Suppressor macrophage (primary cell): ENCODE results near the gene GRIP1.

Experiments used
- DNase-seq, 4 experiments: peaks; one replicate each; pipeline ENCODE4 v3.0.0-alpha.2; 2020 to 2022

The GRIP1 gene

DNA sequence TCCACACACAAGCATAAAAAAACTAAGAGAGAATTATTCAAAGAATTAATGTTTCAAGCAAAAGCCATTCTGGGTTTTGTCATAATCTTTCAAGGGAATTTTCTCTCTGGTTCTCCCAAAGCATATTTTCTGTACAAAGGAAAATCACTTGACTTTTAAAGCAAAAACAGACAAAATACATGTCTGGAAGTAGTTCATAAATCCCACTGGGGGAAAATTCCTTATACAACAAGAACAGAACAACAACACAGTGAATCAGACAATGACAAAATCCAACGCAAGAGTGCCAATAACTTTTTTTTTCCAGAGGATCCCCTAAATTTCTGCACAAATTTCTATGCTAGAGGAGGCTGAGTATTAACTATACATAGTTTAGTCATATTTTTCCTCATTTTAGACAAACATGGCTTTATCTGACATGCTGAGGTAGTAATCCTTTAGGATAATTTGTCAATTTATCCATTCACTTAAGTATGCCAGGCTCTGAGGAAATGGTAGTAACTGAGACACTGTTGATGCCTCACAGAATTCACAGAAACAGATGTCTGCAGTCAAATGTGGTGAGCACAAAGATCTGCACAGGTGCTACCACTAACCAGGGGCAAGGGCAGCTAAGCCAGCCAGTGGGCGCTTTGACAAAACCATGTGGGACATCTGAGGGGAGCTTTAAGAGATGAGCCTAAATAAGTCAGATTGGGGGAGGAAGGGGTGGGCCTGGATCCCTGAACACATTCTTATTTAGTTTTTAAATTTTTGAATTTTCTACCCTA, 38.0 kb downstream of the GRIP1 start:
- no peak for DNase-seq

DNA sequence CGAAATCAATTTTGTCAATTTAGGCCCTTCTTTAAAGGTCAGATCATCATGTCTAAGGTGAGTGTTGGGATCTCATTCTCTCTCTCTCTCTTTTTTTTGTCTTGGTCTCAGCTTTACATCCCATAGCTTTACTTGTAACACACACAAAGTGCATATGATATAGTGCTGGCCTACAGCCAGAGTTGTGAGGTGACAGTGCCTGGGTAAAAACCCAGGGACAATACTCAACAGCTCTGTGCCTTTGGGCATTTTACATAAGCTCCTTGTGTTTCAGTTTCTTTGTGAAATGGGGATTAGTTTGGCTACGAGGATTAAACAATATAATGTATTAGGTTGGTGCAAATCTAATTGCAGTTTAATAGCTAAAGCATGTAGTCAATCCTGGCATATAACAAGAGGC, 40.2 kb downstream of the GRIP1 start:
- no peak for DNase-seq

DNA sequence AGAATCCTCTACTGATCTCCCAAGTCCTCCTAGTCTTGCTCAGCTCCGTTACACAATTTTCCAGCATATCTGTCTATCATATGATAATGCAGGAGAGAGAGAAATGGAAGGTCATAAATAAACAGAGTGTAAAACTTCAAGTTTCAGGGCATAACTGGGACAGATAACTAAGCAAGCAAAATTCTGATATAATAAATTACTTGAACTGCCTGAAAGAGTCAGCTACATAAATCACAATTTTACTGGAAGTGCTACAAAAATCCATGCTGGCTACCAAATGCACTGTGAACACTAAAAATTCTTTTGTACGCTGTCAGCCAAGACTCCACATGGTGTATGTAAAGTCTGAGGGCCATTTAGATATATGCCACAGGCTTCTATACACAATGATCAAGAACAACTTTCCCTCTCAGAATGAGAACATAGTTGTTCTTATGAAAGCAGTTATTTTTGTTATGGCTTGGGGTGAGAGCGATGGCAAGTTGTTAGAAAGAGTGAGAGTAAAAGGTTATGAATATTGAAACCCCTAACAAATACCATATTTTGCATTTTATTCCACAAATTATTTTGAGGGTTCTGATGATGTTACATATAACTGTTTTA, 41.1 kb downstream of the GRIP1 start:
- no peak for DNase-seq

DNA sequence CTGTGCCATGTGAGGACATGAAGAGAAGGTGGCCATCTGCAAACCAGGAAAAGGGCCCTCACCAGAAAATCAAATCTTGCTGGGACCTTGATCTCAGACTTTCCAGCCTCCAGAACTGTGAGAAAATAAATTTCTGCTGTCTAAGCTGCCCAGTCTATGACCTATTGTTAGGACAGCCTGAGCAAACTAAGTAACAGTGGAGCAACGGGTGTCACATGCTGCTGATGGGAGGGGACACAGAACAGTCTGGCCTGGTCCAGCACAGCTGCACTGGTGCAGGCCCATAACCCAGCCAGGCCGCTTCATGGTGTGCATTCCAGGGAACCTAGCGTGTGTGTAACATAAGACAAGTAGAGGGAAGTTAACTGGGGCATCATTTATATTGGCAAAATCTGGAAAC, 42.1 kb downstream of the GRIP1 start:
- peak in 2 of 4 experiments; percentile 5 to 7 for DNase-seq

DNA sequence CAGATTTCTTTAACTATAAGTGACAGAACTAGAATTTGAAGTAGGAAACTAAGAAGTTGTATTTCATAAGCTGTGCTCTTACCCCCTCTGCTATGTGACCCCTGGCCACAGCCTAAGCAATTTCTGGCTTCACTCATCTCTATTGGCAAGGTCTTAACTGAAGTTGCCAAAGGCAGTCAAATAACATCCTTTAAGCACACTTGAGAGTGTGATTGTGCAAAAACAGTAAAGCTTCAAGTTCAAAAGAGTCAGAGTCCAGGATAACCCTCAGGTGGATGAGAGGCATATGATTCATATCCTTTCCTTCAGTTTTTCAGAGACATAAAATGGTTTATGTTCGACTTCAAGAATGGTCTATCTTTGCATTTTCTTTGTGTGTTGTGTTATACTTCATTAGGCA, 45.2 kb downstream of the GRIP1 start:
- no peak for DNase-seq

DNA sequence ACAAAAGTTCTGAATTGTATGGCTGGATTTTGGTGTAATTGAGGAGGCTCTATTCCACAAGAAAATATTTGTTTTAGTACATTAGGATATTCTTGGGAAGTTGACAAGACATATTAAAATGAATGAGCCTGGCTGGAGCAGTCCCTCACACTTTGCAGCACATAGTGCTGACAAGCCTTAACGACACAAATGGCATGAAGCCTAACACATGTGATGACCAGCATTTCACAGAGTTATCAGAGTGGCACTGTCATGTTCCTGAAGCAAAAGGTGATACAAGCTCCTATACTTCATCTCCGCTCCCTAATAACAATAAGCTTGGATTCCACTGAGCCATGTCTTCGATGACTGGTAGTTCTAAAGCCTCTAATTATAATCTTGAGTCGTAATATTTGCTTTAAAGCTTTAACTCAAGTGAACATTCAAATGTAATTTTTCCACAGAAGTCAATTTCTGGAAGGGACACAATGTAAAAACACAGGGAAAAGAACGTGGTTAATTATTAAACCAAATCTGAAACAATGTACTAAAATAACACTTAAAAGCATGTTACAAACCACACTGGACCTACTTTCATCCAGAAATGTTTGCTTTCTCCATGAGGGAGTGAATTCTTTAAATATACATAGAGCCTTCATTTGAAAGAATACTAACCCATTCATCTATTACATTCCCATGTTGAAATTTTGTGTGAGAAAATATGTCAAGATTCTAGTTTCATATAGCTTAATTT, 49.6 kb downstream of the GRIP1 start:
- no peak for DNase-seq

DNA sequence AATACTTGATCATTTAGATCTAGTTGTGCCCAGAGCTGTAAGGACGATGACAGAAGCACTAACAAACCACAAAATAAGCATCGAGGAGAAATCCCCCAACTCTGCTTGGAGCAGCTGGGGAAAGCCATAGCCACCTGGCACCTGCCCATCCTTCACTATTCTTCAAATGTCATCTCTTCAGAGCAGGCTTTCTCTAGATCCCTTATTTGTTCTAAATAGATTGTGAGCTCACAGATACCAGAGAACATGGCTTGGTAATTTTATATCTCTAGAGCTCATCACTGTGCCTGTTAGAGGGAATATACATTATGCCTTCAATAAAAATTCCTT, 50.9 kb downstream of the GRIP1 start:
- no peak for DNase-seq

DNA sequence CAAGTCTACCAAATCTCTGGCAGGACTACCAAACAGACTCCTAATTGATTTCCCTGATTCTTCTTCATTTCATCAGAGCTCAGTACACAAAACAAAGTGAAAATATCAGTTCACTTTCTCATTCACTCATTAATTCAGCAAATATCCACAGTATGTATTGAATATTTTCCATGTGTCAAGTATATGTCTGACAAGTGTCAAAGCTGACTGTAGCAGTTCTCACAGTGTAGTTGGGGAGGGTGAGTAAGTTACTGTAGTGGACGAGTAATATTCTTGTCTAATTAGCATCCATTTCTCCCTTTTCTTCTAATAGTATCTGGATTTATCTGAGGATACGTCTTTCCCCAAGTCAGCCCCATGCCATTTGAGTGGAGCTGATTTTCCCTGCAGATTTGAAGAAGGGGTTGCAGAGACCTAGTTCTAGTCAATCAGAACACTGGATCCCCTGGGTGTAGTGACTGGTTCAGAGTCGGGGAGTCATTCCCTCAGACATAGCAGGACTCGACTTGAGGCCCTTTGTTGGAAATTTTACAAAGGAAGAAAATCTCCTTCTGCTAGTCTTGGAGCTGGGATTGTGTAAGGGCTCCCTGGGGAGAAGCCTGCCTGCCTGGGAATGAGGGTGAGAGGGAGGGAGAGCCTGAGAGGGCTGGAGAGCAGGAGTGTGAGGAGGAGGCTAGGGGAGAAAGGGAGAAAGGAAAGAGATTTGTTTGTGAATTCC, 51.4 kb downstream of the GRIP1 start:
- DNase-seq, result no peak

DNA sequence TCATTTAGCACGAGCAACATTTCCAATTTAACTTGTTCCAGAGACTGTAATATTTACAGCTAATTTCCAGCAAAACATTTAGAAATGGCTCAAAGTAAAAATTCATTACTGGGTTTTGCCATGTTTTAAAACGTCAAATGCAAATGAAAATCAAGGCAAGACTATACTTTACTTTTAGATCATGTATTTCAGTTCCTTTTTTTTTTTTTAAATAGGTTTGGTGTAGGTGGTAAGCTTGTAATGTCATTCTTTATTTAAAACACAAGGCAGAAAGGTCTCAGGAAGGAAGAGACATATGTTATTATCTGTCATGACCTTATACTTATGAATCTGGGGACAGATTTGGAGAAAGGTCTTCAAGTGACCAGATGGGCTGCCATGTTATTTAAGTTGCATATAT, 54.1 kb downstream of the GRIP1 start:
- peak in 2 of 4 experiments; percentile 39 to 50 for DNase-seq

DNA sequence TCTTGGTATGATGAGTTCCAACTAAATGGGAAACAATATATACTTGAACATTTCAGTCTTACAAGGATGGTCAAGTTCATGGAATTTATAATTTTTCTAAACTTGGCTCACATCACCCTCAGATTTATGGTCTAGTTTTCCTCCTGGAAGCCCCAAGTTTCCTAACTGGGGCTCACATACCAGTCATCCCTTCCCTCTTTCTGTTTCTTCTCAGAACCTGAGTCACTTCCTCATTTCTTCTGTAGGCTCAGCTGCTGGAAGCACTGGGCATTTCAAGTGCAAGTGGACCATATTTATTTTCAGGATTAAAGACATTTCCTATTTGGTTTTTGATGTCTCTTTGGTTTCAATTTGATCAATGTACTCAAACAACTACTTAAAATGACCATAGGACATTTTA, 55.4 kb downstream of the GRIP1 start:
- DNase-seq, result peak; percentile 44 to 76 (median 64)

DNA sequence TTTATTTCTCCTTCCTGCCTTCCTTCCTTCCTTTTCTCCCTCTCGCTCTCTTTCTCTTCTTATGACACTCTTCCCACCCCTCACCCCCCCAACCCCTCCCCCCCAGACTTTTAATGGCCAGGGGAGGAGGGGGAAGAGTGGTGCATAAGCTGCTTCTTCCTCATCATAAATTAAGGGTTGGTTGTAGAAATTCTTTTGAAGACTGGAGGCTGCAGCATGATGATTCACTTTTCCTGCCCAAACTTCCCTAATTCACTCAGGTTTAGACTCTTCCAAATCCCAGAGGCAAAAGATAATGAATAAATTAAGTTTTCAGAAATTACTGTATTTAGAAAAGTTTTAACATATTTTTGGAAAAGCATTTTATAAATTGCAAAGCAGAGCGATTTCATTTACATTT, 58.2 kb downstream of the GRIP1 start:
- DNase-seq, result peak in 3 of 4 experiments; percentile 26 to 50 (median 43)

DNA sequence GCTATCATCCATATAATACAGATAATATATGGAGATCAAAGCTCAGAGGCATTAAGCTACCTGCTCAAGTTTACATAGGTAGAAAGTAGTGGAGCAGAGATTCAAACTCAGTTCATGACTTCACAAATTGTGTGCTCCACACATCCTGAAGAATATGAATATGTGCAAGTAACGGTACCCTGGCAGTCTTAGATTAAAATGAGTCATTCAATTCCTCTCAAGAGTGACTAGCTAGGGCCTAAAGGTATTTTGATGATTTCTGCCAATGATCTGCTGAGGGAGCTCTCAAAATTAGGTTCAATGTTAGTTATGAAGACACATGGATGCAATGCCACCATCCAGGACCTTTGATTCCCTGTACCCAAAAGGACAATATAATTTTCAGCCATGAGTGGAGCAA, 58.9 kb downstream of the GRIP1 start:
- no peak for DNase-seq

DNA sequence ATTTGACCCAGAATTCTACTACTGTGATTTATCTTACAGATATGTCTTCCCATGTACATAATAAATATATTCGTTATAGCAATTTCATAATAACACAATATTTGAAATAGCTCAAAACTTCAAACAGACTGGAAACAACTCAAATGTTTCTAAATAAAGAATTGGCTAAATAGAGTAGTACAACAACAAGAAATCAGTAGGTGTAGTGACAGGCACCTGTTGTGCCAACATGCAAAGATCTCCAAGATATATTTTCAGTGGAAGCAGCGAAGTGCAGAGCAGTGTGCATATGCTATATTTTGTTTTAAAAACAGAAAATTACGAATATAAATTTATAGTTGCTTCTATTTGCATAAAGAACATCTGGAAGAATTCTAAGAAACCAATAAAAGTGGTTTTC, 60.9 kb downstream of the GRIP1 start:
- no peak for DNase-seq

DNA sequence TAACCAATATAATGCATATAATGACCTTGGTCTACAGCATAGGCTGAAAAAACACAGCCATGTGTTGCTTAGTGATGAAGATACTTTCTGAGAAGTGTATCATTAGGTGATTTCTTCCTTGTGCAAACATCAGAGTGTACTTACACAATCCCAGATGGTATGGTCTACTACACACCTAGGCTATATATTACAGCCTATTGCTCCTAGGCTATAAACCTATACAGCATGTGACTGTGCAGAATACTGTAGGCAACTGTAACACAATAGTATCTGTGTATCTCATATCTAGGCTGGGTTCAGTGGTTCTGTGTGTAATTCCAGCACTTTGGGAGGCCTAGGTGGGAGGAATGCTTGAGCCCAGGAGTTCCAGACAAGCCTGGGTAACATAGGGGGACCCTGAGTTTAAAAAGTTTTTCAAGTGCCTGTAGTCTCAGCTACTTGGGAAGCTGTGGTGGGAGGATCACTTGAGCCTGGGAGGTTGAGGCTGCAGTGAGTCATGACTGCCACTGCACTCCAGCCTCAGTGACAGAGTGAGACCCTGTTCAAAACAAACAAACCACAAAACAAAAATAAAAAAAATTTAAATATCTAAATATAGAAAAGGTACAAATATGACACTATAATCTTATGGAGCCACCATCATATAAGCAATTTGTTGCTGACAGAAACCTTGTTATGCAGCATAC, 66.6 kb downstream of the GRIP1 start:
- DNase-seq, result no peak

DNA sequence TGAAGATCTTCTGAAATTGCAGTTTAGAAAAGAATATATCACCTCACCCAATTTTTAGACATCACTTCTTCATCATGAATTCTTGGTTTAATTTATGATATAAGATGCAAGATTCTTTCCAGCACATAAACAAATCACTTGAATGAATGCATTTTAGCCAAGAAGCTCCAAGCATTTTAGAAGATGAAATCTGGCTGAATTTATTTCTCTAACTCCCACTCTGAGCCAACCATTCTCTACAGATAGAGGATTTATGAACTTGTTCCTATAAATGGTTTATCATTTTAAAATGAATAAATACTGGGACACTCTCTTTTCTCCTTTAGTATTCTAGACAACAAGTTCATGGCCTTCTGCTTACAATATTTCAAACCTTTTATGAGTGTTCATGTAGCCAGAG, 71.7 kb downstream of the GRIP1 start:
- DNase-seq, result no peak

DNA sequence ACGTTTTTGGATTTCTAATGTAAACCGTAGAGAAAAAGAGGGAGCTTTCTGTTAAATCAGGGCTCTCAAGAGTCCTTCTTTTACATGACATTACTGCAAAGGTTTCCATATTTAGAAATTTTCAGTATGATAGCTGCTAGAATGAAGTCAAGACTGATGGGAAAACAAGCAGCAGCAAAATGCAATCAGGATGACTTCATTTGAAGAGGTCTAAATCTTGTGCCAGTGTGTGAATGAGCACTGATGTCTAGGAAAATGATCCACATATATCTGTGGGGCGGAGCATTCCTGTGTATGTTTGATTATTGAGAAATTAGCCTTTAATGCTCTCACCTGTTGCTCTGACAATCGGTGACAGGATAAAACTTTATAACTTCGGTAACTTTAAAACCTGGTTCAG, 73.6 kb downstream of the GRIP1 start:
- no peak for DNase-seq

DNA sequence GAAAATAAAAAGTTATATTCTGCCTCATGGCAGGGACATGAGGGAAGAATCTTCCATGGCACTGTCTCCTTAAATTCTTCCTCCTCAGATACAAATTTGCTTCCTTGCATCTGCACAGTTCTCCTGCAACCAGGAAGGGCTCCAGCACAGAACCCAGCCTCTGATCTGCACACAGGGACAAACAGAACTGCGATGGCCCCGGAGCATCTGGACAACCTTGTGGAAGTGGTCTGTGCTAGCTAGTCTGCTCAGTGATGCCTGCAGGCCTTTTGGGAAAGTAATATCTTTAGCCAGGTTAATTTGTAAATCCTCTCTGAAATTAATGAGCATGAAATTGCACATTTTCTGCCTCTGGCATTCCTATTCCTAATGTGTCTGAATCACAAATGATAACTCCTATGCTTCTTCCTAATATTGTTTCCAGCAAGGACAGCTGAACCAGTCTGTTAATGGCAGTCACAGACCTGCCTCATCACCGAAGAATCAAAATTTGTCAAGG, 74.8 kb downstream of the GRIP1 start:
- no peak for DNase-seq

DNA sequence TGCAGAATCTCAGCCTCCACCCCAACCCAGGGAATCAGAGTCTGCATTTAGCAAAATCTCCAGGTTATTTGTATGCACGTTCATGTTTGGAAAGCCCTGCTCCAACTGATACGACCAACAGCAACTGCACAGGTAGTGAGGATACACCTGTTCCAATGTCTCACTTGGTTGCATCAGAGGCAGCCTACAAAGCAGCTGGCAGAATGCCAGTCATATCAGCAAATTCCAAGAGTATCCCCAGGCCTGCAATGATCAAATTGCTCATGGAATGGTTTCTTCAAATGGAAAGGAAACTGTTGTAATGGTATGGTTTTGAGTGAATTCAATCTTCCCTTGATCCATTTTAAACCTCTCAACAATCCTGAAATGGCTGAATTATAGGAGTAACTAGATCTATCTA, 75.4 kb downstream of the GRIP1 start:
- no peak for DNase-seq

DNA sequence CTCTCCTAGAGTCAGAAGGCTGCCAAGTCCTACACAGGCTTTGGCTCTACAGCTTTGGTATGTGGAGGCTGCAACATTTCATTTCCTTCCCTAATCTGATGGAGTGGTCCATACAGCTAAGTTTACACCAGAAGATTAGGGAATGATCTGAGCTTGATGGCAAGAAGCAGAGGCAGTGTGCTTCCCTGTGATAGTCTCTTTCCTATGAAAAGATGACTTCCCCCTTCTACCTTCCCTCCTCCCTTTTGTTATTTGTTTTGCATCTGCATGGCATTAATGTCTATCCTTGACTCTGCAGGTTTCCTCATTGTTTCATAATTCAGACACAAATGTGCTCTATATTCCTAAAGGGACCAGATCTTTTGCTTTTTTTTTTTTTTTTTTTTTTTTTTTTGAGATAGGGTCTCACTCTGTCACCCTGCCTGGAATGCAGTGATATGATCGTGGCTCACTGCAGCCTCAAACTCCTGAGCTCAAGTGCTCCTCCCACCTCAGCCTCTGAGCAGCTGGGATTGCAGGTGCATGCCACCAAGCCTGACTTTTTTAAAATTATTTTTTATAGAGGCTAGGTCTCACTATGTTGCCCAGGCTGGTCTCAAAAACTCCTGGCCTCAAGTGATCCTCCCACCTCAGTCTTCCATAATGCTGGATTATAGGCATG, 76.3 kb downstream of the GRIP1 start:
- DNase-seq, result no peak

DNA sequence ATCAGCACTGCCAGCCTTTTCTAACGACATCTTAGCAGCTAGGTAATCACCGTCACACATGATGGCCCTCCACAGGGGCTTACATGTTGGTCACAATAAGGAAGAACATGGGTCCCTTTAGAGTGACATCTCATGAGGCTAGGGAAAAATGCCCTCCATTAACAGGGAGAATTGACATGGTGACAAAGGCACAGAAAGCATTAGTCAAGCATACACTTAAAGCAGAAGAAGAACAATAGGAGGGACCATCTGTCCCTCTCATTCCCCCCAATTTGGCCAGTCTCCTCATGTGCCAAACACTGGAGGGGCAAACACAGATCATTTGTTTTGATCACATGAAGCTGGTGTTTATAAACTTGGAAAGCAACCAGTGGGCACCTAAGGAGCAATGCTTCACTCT, 78.0 kb downstream of the GRIP1 start:
- no peak for DNase-seq

DNA sequence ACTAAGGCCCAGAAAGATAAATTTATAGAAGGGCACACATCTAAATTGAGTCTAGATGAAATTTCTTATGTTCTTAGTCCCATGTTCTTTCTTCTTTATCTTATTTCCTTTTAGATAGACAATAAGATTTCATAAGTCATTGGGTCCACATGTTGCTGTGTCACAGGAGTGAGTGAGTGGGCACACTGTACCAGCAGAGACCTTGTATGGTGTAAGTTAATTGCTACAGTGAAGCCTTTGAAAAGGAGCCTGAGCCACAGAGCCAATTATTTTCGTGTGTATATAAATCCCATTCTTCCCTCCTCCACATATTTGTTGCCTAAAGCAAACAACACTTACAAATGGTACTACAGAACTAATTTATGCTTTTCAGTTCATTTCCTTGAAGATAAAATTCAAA, 79.1 kb downstream of the GRIP1 start:
- DNase-seq, result peak; percentile 35 to 65 (median 55)

DNA sequence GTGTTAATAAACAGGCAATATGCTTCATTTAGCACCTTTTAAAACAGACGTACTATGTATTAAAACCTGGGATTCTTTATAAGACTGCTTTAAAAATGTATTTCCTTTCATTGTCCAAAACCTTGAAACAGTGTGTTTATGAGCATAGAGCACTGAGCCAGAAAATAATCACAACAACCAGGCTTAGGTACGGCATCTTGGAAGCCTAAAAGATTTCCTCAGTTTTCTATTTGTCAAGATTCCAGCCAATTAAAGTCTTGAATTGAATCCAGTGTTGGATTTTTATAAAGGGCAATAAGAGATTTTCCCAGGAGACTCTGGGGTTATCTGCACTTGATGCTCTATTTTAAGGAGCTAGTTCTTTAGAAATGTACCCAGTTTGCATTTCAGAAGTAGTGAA, 80.3 kb downstream of the GRIP1 start:
- no peak for DNase-seq
